Trophoblast cell (in vitro differentiated cells and primary cell): ENCODE data around the gene PNMA8B.

Experiments used
- DNase-seq, 2 donors: peaks; one replicate each; pipeline ENCODE4 v3.0.0-alpha.2; 2016
- H2AFZ ChIP-seq: 2 replicates; pipeline ENCODE4 v1.6.1; 2013; ENCODE audit warnings: low read length, moderate library complexity, mild to moderate bottlenecking; ENCODE audit not compliant: insufficient read depth, poor library complexity
- H2AK5ac ChIP-seq: 2 replicates; pipeline ENCODE4 v1.6.1; 2013; ENCODE audit warnings: mild to moderate bottlenecking, low read length
- H2BK120ac ChIP-seq: 2 replicates; pipeline ENCODE4 v1.6.1; 2013; ENCODE audit warnings: low read length, mild to moderate bottlenecking, moderate library complexity; ENCODE audit not compliant: insufficient read depth, poor library complexity
- H2BK12ac ChIP-seq: 2 replicates; pipeline ENCODE4 v1.6.1; 2013; ENCODE audit warnings: mild to moderate bottlenecking, low read length, moderate library complexity
- H2BK5ac ChIP-seq: 2 replicates; pipeline ENCODE4 v1.6.1; 2013; ENCODE audit warnings: low read length, low read depth, moderate library complexity, mild to moderate bottlenecking; ENCODE audit not compliant: poor library complexity
- H3K14ac ChIP-seq: 2 replicates; pipeline ENCODE4 v1.6.1; 2013; ENCODE audit warnings: mild to moderate bottlenecking, low read length
- H3K18ac ChIP-seq: 2 replicates; pipeline ENCODE4 v1.6.1; 2013; ENCODE audit warnings: mild to moderate bottlenecking, low read length
- H3K23ac ChIP-seq: 2 replicates; pipeline ENCODE4 v1.6.1; 2013; ENCODE audit warnings: low read length
- H3K27ac ChIP-seq: 2 replicates; pipeline ENCODE4 v1.5.1; 2013; ENCODE audit warnings: low read depth, mild to moderate bottlenecking, inconsistent platforms, low read length, moderate library complexity
- H3K27me3 ChIP-seq: 2 replicates; pipeline ENCODE4 v1.6.1; 2013; ENCODE audit warnings: inconsistent platforms, mild to moderate bottlenecking, low read length, moderate library complexity; ENCODE audit not compliant: insufficient read depth
- H3K36me3 ChIP-seq, 2 experiments: 1 replicate in 1 of 2; 2 replicates in 1 of 2; pipeline ENCODE4 v1.6.1; 2013; ENCODE audit warnings: low read length in 2 of 2, mild to moderate bottlenecking in 2 of 2, moderate library complexity in 1 of 2; ENCODE audit not compliant: insufficient read depth in 2 of 2, control insufficient read depth in 1 of 2
- H3K4ac ChIP-seq: 2 replicates; pipeline ENCODE4 v1.6.1; 2013; ENCODE audit warnings: low read depth, mild to moderate bottlenecking, low read length, moderate library complexity
- H3K4me1 ChIP-seq, 2 experiments: 1 replicate in 1 of 2; 2 replicates in 1 of 2; pipeline ENCODE4 v1.6.1; 2013; ENCODE audit warnings: low read length in 2 of 2, mild to moderate bottlenecking in 2 of 2, moderate library complexity in 1 of 2; ENCODE audit not compliant: insufficient read depth in 2 of 2, control insufficient read depth in 1 of 2
- H3K4me2 ChIP-seq: 2 replicates; pipeline ENCODE4 v1.6.1; 2013; ENCODE audit warnings: inconsistent platforms, mild to moderate bottlenecking, low read length, moderate library complexity
- H3K4me3 ChIP-seq: 2 replicates; pipeline ENCODE4 v1.5.1; 2013; ENCODE audit warnings: mild to moderate bottlenecking, low read depth, low read length, inconsistent platforms
- H3K79me1 ChIP-seq: one replicate; pipeline ENCODE4 v1.6.1; 2013; ENCODE audit warnings: low read length
- H3K79me2 ChIP-seq: 2 replicates; pipeline ENCODE4 v1.6.1; 2013; ENCODE audit warnings: low read length, mild to moderate bottlenecking; ENCODE audit not compliant: control insufficient read depth, insufficient read depth, poor library complexity
- H3K9ac ChIP-seq: 2 replicates; pipeline ENCODE4 v1.6.1; 2013; ENCODE audit warnings: mild to moderate bottlenecking, low read length
- H3K9me3 ChIP-seq: 2 replicates; pipeline ENCODE4 v1.6.1; 2013; ENCODE audit warnings: low read depth, mild to moderate bottlenecking, control low read depth, inconsistent platforms, low read length; ENCODE audit not compliant: insufficient read depth
- H4K12ac ChIP-seq: 2 replicates; pipeline ENCODE4 v1.6.1; 2013; ENCODE audit warnings: low read depth, mild to moderate bottlenecking, low read length, moderate library complexity
- H4K8ac ChIP-seq: 2 replicates; pipeline ENCODE4 v1.6.1; 2013; ENCODE audit warnings: low read depth, mild to moderate bottlenecking, low read length, moderate library complexity
- H4K91ac ChIP-seq: one replicate; pipeline ENCODE4 v1.6.1; 2013; ENCODE audit warnings: low read depth, mild to moderate bottlenecking, low read length, moderate library complexity
- WGBS: extraction: QIAGEN DNeasy Blood & Tissue Kit; methylation state at CpG from one replicate; pipeline ENCODE4 v1.1.7; 2013; ENCODE audit warnings: missing lambda C conversion rate; ENCODE audit not compliant: insufficient read length, insufficient coverage; ENCODE audit errors: extremely low coverage; 5-methylcytosine and 5-hydroxymethylcytosine counted together

The PNMA8B gene

GRCh38 chr19:46511237-46511636 is 15.6 kb upstream of the PNMA8B start:
- Histone ChIP-seq H3K79me1 (no peaks in the 10 kb centered on the region), H2AK5ac (no peak overlapping the region), H4K12ac (no peak overlapping the region), H3K23ac (no peak overlapping the region), H3K79me2 (no peaks in the 10 kb centered on the region), H2BK5ac (no peak overlapping the region), H2BK120ac (no peak overlapping the region), H3K18ac (no peak overlapping the region), H3K9ac (no peak overlapping the region), H3K9me3 (peaks cover 4% of the 10 kb centered on the region), H4K91ac (no peak overlapping the region), H4K8ac (no peak overlapping the region), H3K4me1 (no peaks in the 10 kb centered on the region), H3K4me2 (no peak overlapping the region), H3K27me3 (no peaks in the 10 kb centered on the region), H3K36me3 (no peaks in the 10 kb centered on the region), H3K27ac (no peak overlapping the region), H3K14ac (no peak overlapping the region), H2AFZ (no peak overlapping the region), H2BK12ac (no peak overlapping the region), H3K4me3 (no peak overlapping the region), H3K4ac (no peak overlapping the region)
- WGBS: no CpG with 5 or more reads among the region's 4 CpGs
- no peak for DNase-seq

- Histone ChIP-seq H2BK5ac (no peak overlapping the region), H3K14ac (no peak overlapping the region), H3K27me3 (no peaks in the 10 kb centered on the region), H2AFZ (no peak overlapping the region), H2BK12ac (no peak overlapping the region), H3K9ac (no peak overlapping the region), H3K9me3 (peaks cover 2% of the 10 kb centered on the region), H2AK5ac (no peak overlapping the region), H4K12ac (no peak overlapping the region), H3K79me1 (no peaks in the 10 kb centered on the region), H3K4me3 (no peak overlapping the region), H3K4me1 (peaks cover 0 to 3% of the 10 kb centered on the region in 2 experiments), H3K36me3 (no peaks in the 10 kb centered on the region), H3K4ac (no peak overlapping the region), H3K79me2 (no peaks in the 10 kb centered on the region), H4K91ac (no peak overlapping the region), H2BK120ac (no peak overlapping the region), H4K8ac (no peak overlapping the region), H3K18ac (no peak overlapping the region), H3K23ac (no peak overlapping the region), H3K27ac (no peak overlapping the region), H3K4me2 (no peak overlapping the region)
- WGBS: no CpG with 5 or more reads among the region's 2 CpGs
- DNase-seq: no peak
Measured at GRCh38 chr19:46508206-46508605, 12.5 kb upstream of the PNMA8B start.

- no peak overlapping the region for H3K4me2 ChIP-seq
- no peak overlapping the region for H2BK5ac ChIP-seq
- no peak overlapping the region for H3K9ac ChIP-seq
- H3K4ac ChIP-seq: no peak overlapping the region
- no peak overlapping the region for H3K4me3 ChIP-seq
- no peak overlapping the region for H2BK12ac ChIP-seq
- no peak overlapping the region for H3K14ac ChIP-seq
- H4K12ac ChIP-seq: no peak overlapping the region
- no peak overlapping the region for H2AFZ ChIP-seq
- no peaks in the 10 kb centered on the region for H3K79me1 ChIP-seq
- no peaks in the 10 kb centered on the region for H3K9me3 ChIP-seq
- H3K27ac ChIP-seq: no peak overlapping the region
- no peak overlapping the region for H2AK5ac ChIP-seq
- H3K79me2 ChIP-seq: no peaks in the 10 kb centered on the region
- H3K23ac ChIP-seq: no peak overlapping the region
- no peak for DNase-seq
- H4K8ac ChIP-seq: no peak overlapping the region
- no peak overlapping the region for H3K18ac ChIP-seq
- H3K4me1 ChIP-seq: peaks cover 0 to 15% of the 10 kb centered on the region in 2 experiments
- no peaks in the 10 kb centered on the region for H3K27me3 ChIP-seq
- no CpG with 5 or more reads among the region's 17 CpGs for WGBS
- no peak overlapping the region for H2BK120ac ChIP-seq
- no peak overlapping the region for H4K91ac ChIP-seq
- no peaks in the 10 kb centered on the region for H3K36me3 ChIP-seq
Measured at GRCh38 chr19:46503848-46504453, 8.3 kb upstream of the PNMA8B start.

DNA sequence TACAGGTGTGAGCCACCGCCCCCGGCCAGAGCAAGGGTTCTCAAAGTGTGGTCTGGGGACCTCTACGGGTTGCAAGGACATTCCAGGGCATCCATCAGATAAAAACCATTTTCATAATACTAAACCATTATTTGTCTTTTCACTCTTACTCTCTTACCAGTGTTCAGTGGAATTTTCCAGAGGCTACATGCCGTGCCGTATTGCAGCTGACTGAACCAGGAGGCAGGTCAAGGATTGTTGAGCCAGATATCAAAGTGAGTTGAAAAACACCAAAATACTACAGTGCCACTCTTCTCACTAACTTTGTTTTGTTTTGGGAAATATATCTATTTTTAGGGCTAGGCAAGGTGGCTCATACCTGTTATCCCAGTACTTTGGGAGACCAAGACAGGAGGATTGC is 7.2 kb upstream of the PNMA8B start:
- Histone ChIP-seq H4K12ac (no peak overlapping the region), H2BK120ac (no peak overlapping the region), H3K14ac (no peak overlapping the region), H3K36me3 (no peaks in the 10 kb centered on the region), H3K79me1 (no peaks in the 10 kb centered on the region), H3K4me2 (no peak overlapping the region), H3K4me1 (peaks cover 0 to 15% of the 10 kb centered on the region in 2 experiments), H3K18ac (no peak overlapping the region), H2BK12ac (no peak overlapping the region), H2AK5ac (no peak overlapping the region), H2AFZ (no peak overlapping the region), H4K8ac (no peak overlapping the region), H3K27ac (no peak overlapping the region), H3K4ac (no peak overlapping the region), H3K9me3 (no peaks in the 10 kb centered on the region), H3K9ac (no peak overlapping the region), H4K91ac (no peak overlapping the region), H3K79me2 (no peaks in the 10 kb centered on the region), H2BK5ac (no peak overlapping the region), H3K23ac (no peak overlapping the region), H3K27me3 (no peaks in the 10 kb centered on the region), H3K4me3 (no peak overlapping the region)
- DNase-seq: no peak
- no CpG with 5 or more reads among the region's 5 CpGs for WGBS
